H9 (cell line): Measurements from ENCODE around the gene TNS2. TPM values are rescaled to one million over a fixed set of nuclear protein-coding genes. Genes with fewer than 3 reads are reported as not detected.

Experiments used
- DNase-seq: peaks from one replicate; pipeline ENCODE4 v3.0.0-alpha.2; 2017
- H2AFZ ChIP-seq: one replicate; pipeline ENCODE4 v1.6.1; 2013; ENCODE audit warnings: mild to moderate bottlenecking, low read length, control low read depth, moderate library complexity
- H2AK5ac ChIP-seq: 2 replicates; pipeline ENCODE4 v1.6.1; 2013; ENCODE audit warnings: low read length, control low read depth, mixed read lengths; ENCODE audit not compliant: insufficient read length
- H2BK120ac ChIP-seq: one replicate; pipeline ENCODE4 v1.6.1; 2013; ENCODE audit warnings: low read depth, mild to moderate bottlenecking, low read length, control low read depth, inconsistent platforms; ENCODE audit not compliant: poor library complexity, severe bottlenecking
- H2BK12ac ChIP-seq: 2 replicates; pipeline ENCODE4 v1.6.1; 2013; ENCODE audit warnings: low read length, control low read depth, mixed read lengths, low read depth; ENCODE audit not compliant: insufficient read length
- H2BK15ac ChIP-seq: 2 replicates; pipeline ENCODE4 v1.6.1; 2013; ENCODE audit warnings: low read depth, low read length, control low read depth
- H2BK20ac ChIP-seq: one replicate; pipeline ENCODE4 v1.6.1; 2013; ENCODE audit warnings: low read depth, mild to moderate bottlenecking, low read length, control low read depth, inconsistent platforms; ENCODE audit not compliant: poor library complexity, severe bottlenecking
- H2BK5ac ChIP-seq: 2 replicates; pipeline ENCODE4 v1.6.1; 2013; ENCODE audit warnings: low read length, control low read depth, mixed read lengths; ENCODE audit not compliant: insufficient read length
- H3K14ac ChIP-seq: 2 replicates; pipeline ENCODE4 v1.6.1; 2013; ENCODE audit warnings: low read length, control low read depth; ENCODE audit not compliant: insufficient read depth
- H3K18ac ChIP-seq: 2 replicates; pipeline ENCODE4 v1.6.1; 2013; ENCODE audit warnings: low read depth, mild to moderate bottlenecking, mixed read lengths, low read length, control low read depth; ENCODE audit not compliant: insufficient read length
- H3K23ac ChIP-seq: 2 replicates; pipeline ENCODE4 v1.6.1; 2013; ENCODE audit warnings: low read length, control low read depth, mixed read lengths, low read depth; ENCODE audit not compliant: insufficient read length
- H3K23me2 ChIP-seq: 2 replicates; pipeline ENCODE4 v1.6.1; 2013; ENCODE audit warnings: low read depth, mild to moderate bottlenecking, mixed read lengths, low read length, control low read depth; ENCODE audit not compliant: insufficient read length, poor library complexity, severe bottlenecking
- H3K27ac ChIP-seq: 2 replicates; pipeline ENCODE4 v1.5.1; 2013; ENCODE audit warnings: low read length, control low read depth, mixed read lengths, low read depth; ENCODE audit not compliant: insufficient read length
- H3K27me3 ChIP-seq: 2 replicates; pipeline ENCODE4 v1.6.1; 2013; ENCODE audit warnings: low read length, control low read depth, inconsistent platforms; ENCODE audit not compliant: insufficient read depth
- H3K4ac ChIP-seq: 2 replicates; pipeline ENCODE4 v1.6.1; 2013; ENCODE audit warnings: low read depth, mild to moderate bottlenecking, control low read depth, inconsistent platforms, low read length, moderate library complexity
- H3K4me1 ChIP-seq: 2 replicates; pipeline ENCODE4 v1.6.1; 2013; ENCODE audit warnings: low read length, control low read depth, inconsistent platforms; ENCODE audit not compliant: insufficient read depth
- H3K4me2 ChIP-seq: 2 replicates; pipeline ENCODE4 v1.6.1; 2013; ENCODE audit warnings: low read length, control low read depth, mixed read lengths; ENCODE audit not compliant: insufficient read length, insufficient read depth
- H3K56ac ChIP-seq: 2 replicates; pipeline ENCODE4 v1.6.1; 2013; ENCODE audit warnings: low read depth, mild to moderate bottlenecking, mixed read lengths, low read length, control low read depth; ENCODE audit not compliant: insufficient read length
- H3K79me1 ChIP-seq: 2 replicates; pipeline ENCODE4 v1.6.1; 2013; ENCODE audit warnings: low read depth, mild to moderate bottlenecking, moderate library complexity, low read length, control low read depth, inconsistent platforms; ENCODE audit not compliant: insufficient read depth, poor library complexity, severe bottlenecking
- H3K79me2 ChIP-seq: 2 replicates; pipeline ENCODE4 v1.6.1; 2013; ENCODE audit warnings: low read length, control low read depth, inconsistent platforms; ENCODE audit not compliant: insufficient read depth
- H3K9ac ChIP-seq: 2 replicates; pipeline ENCODE4 v1.6.1; 2013; ENCODE audit warnings: low read length, control low read depth, mixed read lengths; ENCODE audit not compliant: insufficient read length; ENCODE audit errors: extremely low read depth
- H3K9me3 ChIP-seq: one replicate; pipeline ENCODE4 v1.6.1; 2013; ENCODE audit warnings: low read depth, low read length, inconsistent platforms; ENCODE audit not compliant: control insufficient read depth
- H3T11ph ChIP-seq: one replicate; pipeline ENCODE4 v1.6.1; 2013; ENCODE audit warnings: mild to moderate bottlenecking, low read length, control low read depth, inconsistent platforms
- H4K20me1 ChIP-seq: one replicate; pipeline ENCODE4 v1.6.1; 2013; ENCODE audit not compliant: control insufficient read depth, insufficient read length, insufficient read depth
- H4K5ac ChIP-seq: 2 replicates; pipeline ENCODE4 v1.6.1; 2013; ENCODE audit warnings: low read depth, mild to moderate bottlenecking, mixed read lengths, low read length, control low read depth; ENCODE audit not compliant: insufficient read length
- H4K8ac ChIP-seq: replicated peaks from 2 replicates; pipeline ENCODE4 v1.6.1; 2013; ENCODE audit warnings: low read length, control low read depth, mixed read lengths, low read depth; ENCODE audit not compliant: insufficient read length
- H4K91ac ChIP-seq: 2 replicates; pipeline ENCODE4 v1.6.1; 2013; ENCODE audit warnings: low read depth, mild to moderate bottlenecking, moderate library complexity, mixed read lengths, low read length, control low read depth; ENCODE audit not compliant: insufficient read length
- H3K27ac Mint-ChIP-seq, 3 experiments: 2 replicates in 2 of 3; 3 replicates in 1 of 3; pipeline ENCODE4 v1.8.0; 2020 to 2021; ENCODE audit warnings: mixed read lengths in 3 of 3, mild to moderate bottlenecking in 1 of 3, moderate library complexity in 1 of 3
- H3K27me3 Mint-ChIP-seq: 2 replicates; pipeline ENCODE4 v1.8.0; 2021; ENCODE audit warnings: low read depth, mild to moderate bottlenecking, moderate library complexity, mixed read lengths
- H3K36me3 Mint-ChIP-seq, 3 experiments: 2 replicates in 2 of 3; 3 replicates in 1 of 3; pipeline ENCODE4 v1.8.0; 2020 to 2021; ENCODE audit warnings: low read depth in 3 of 3, mixed read lengths in 3 of 3; ENCODE audit not compliant: insufficient read depth in 1 of 3
- H3K4me1 Mint-ChIP-seq, 2 experiments: 2 replicates each; pipeline ENCODE4 v1.8.0; 2020; ENCODE audit warnings: mixed read lengths in 2 of 2
- H3K4me3 Mint-ChIP-seq, 2 experiments: 2 replicates in 1 of 2; 3 replicates in 1 of 2; pipeline ENCODE4 v1.8.0; 2020 to 2021; ENCODE audit warnings: mild to moderate bottlenecking in 2 of 2, mixed read lengths in 2 of 2, moderate library complexity in 1 of 2
- H3K9me3 Mint-ChIP-seq, 2 experiments: 2 replicates in 1 of 2; 3 replicates in 1 of 2; pipeline ENCODE4 v1.8.0; 2020; ENCODE audit warnings: mild to moderate bottlenecking in 2 of 2, mixed read lengths in 2 of 2, moderate library complexity in 1 of 2
- CTCF ChIP-seq: fragments of 200-600 bp; sonication (generic); conservative IDR thresholded peaks from 3 replicates; pipeline ENCODE4 v1.8.0; 2021; ENCODE audit warnings: antibody characterized with exemption, mild to moderate bottlenecking
- WGBS: extraction: QIAGEN DNeasy Blood & Tissue Kit; methylation state at CpG from one replicate; pipeline ENCODE4 v1.1.7; 2013; ENCODE audit warnings: missing lambda C conversion rate, low lambda C conversion rate, mixed read lengths; ENCODE audit not compliant: insufficient read length; ENCODE audit errors: extremely low coverage; 5-methylcytosine and 5-hydroxymethylcytosine counted together
- total RNA-seq: library from RNA; stranded (reverse); gene quantifications from 2 replicates; pipeline ENCODE4 v1.2.1, GENCODE V29; 2021

TNS2 gene
- total RNA-seq, 1 experiment from 2014 or later, result 4.5 TPM

GRCh38 chr12:53051058-53051880 is 1.4 kb downstream of the TNS2 start:
- H2AFZ ChIP-seq, result no peak overlapping the region
- H3K9ac ChIP-seq, result no peak overlapping the region
- H2BK120ac ChIP-seq, result no peak overlapping the region
- no peak overlapping the region for H2AK5ac ChIP-seq
- no peak overlapping the region for H3T11ph ChIP-seq
- DNase-seq, result no peak
- H3K23me2 ChIP-seq, result peaks cover 15% of the 10 kb centered on the region
- no peaks in the 10 kb centered on the region for H3K27me3 ChIP-seq
- Mint-ChIP-seq H3K27me3 (peaks cover 16% of the 10 kb centered on the region), H3K4me1 (peaks cover 44 to 54% of the 10 kb centered on the region in 2 experiments), H3K9me3 (no peaks in the 10 kb centered on the region), H3K4me3 (peak overlapping the region in 1 of 2 experiments; percentile 69; a peak in 3 of 5 replicates), H3K36me3 (peaks cover 6 to 8% (median 7%) of the 10 kb centered on the region in 3 experiments; a peak in 5 of 7 replicates), H3K27ac (no peak overlapping the region)
- no peaks in the 10 kb centered on the region for H3K9me3 ChIP-seq
- H4K20me1 ChIP-seq, result no peaks in the 10 kb centered on the region
- H3K14ac ChIP-seq, result no peak overlapping the region
- H2BK12ac ChIP-seq, result no peak overlapping the region
- peak overlapping the region; percentile 46 for H3K4me2 ChIP-seq
- no peak overlapping the region for H2BK15ac ChIP-seq
- no peak overlapping the region for H4K8ac ChIP-seq
- no peak overlapping the region for H2BK20ac ChIP-seq
- H3K23ac ChIP-seq, result no peak overlapping the region
- H3K56ac ChIP-seq, result no peak overlapping the region
- no peak overlapping the region for H3K18ac ChIP-seq
- H3K79me2 ChIP-seq, result no peaks in the 10 kb centered on the region; the same call in 1 of the 2 replicates
- peaks cover 25% of the 10 kb centered on the region; the same call in 1 of the 2 replicates for H3K4me1 ChIP-seq
- no peak overlapping the region for H4K91ac ChIP-seq
- TF ChIP-seq CTCF, result no peak
- H3K4ac ChIP-seq, result no peak overlapping the region
- H2BK5ac ChIP-seq, result no peak overlapping the region
- H3K79me1 ChIP-seq, result no peaks in the 10 kb centered on the region
- no peak overlapping the region for H4K5ac ChIP-seq
- WGBS, result no CpG with 5 or more reads among the region's 11 CpGs
- H3K27ac ChIP-seq, result no peak overlapping the region
